LoVo (cell line): Measurements from ENCODE around the gene LAMC1.
A peak's percentile ranks its signal among the peaks of the same experiment; 100 is the strongest.

ENCODE experiments used
- DNase-seq: peaks from one replicate; pipeline ENCODE4 v3.0.0-alpha.2; 2016; ENCODE audit warnings: low spot score

LAMC1 gene

DNA sequence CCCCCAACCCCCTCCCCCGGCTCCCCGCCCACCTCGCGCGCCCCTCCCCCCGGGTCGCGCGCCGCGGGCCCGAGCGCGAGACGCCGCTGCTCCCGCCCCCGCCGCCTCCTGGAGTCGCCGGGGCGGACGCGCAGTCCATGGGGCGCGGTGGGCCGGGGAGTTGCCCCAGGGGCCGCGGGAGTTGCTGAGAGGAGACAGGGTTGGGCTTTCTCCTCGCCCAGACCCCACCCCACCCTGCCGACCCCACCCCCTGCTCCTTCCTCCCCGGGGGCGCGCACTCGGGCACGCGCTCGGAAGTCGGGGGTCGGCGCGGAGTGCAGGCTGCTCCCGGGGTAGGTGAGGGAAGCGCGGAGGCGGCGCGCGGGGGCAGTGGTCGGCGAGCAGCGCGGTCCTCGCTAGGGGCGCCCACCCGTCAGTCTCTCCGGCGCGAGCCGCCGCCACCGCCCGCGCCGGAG lies at the start of gene LAMC1:
TSS of gene LAMC1 (plus strand) at position 275 of the 455 bp plus-strand sequence. CDS start 297 bp downstream, outside the sequence.
- peak; percentile 73 for DNase-seq

DNA sequence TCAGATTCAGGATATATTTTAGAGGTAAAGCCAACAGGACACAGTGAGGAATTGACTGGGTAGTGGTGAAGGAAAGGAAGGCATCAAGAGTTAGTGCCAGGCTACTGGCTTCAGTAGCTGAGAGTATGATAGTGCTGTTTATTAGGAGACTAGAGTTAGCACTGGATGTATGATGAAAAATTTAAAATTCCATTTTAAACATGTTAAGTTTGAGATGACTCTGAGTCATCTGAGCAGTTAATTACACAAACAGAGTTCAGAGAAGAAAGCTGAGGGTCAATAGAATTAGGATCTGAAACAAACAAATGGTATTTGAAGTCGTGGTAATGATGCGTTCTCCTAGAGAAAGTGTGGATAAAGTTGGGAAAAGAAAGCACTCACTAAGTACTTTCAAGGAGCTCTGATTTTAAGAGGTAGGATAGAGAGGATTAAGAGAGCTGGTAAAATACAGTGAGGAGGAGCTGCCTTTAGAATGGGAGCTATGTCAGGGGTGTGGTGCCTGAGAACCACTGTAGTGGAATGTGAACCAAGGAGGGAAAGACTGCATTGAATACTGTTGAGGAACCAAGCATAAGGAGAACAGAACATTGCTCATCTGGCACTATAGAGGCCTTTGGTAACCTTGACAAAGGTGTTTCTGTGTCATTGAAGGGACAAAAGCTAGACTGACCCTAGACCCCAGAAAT lies 48.6 kb upstream of the LAMC1 start:
- peak; percentile 30 for DNase-seq

DNA sequence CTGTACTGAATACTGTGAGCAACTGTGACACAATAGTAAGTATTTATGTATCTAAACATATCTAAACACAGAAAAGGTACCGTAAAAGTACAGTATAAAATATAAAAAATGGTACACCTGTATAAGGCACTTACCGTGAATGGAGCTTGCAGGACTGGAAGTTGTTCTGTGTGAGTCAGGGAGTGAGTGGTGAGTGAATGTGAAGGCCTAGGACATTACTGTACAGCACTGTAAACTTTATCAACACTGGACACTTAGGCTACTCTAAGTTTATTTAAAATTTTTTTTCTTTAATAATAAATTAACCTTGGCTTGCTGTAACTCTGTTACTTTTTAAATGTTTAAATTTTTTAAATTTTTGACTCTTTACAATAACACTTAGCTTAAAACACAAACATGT lies 45.7 kb upstream of the LAMC1 start:
- DNase-seq: no peak

DNA sequence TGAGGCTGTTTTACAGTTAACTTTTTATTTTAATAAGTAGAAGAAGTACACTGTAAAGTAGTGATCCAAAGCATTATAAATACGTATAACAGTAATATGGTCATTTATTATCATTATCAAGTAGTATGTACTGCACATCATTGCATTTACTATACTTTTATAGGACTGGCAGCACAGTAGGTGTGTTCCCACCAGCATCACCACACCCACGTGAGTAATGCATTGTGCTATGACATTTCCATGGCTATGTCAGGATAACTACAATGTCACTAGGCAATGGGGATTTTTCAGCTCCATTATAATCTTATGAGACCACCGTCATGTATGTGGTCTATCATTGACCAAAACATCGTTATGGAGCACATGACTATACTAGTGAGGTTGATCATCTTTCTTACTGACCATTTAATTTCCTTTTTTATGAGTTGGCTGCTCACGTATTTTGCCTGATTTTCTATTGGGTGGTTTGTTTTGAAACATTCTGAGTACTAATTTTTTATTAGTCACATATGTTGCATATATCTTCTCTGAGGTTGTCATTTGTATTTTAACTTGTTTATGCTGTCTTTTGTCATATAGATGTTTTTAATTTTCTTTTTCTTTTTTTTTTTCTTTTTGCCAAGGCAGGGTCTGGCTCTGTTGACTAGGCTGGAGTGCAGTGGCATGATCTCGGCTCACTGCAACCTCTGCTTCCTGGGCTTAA lies 44.9 kb upstream of the LAMC1 start:
- peak; percentile 21 for DNase-seq

DNA sequence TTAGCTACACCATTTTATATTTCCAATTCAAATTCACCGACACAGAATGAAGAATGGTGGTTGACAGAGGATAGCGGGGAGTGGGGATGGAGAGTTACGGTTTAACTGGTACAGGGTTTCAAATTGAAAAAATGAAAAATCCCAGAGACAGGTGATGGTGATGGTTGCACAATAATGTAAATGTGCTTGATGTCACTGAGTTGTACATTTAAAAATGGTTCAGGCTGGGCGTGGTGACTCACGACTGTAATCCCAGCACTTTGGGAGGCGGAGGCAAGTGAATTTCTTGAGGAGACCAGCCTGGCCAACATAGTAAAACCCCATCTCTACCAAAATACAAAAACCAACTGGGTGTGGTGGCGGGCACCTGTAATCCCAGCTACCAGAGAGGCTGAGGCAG lies 39.1 kb upstream of the LAMC1 start:
- no peak for DNase-seq

DNA sequence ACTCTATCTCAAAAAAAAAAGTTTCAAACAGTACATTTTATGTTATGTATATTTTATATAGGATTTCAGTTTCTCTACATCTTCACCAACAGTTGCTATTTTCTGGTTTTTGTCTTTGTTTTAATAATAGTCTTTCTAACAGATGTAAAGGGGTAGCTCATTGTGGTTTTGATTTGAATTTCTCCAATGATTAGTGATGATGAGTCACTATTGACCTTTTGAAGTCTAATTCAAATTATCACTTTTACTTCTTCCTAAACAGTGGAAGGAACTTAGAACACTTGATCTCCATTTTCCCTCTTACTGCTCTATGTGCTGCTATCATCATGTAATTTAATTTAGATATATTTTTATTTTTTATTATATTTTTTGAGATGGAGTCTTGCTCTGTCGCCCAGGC lies 38.6 kb upstream of the LAMC1 start:
- DNase-seq: no peak

DNA sequence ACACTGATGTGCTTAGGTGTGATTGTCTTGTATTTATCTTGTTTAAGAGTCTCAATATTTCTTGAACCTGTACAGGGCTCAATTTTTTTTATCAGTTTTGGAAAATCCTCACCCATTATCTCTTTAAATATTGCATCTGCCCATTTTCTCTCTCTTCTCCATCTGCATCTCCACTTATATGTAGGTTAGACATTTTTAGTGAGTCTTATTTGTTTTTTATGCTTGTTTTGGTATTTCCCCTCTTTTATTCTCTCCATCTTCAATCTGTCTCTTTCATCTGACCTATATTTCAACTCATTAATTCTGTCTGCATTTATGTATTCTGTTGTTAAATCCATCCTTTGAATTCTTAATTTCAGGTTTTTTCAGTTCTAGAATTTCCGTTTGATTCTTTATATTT lies 37.3 kb upstream of the LAMC1 start:
- no peak for DNase-seq

DNA sequence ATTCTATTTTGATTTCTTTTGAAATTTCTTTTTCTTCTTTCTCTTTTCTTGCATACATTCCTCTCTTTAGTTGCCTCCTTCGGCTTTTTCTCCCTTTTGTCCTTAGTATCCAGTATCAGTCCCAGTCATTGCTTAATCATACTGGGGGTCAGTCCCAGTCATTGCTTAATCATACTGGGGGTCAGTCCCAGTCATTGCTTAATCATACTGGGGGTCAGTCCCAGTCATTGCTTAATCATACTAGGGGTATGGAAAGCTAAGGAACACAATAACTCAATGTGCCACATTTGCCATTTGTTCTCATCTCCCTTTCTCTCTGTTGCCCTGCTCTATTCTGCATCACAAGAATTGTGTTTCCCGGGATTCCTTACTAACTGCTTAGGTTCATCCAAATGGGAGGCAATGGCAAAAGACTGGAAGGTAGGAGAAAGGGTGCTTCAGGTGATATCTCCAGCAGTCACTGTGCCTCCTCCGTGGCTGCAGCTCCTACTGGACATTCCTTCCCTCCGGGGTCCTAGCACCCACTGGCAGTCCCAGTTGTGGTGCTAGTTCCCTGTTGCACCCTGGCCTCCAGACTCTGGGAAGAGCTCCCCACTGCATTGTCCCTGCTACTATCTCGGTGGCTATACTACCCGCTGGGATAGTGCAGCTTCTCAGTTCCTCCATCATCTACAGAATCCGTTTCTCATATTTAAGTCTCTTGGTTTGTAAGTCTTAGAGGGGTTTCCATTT lies 32.6 kb upstream of the LAMC1 start:
- DNase-seq: no peak

DNA sequence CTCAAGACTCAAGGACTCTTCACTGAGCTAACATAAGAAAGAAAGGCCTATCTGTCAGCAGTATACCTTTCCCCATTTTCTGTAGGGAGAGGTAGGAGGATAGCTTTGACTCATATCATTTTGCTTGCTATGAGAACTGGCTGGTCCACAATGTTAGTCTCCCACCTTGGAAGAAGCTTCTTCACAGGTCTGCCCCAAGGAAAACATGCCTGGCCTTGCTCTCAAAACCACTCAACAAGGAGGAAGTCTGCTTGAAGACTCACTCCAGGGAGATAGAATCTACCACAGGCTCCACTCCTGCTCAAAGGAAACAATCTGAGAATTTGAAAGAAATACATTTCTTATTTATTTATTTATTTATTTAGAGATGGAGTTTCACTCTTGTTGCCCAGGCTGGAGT lies 29.5 kb upstream of the LAMC1 start:
- DNase-seq: no peak

DNA sequence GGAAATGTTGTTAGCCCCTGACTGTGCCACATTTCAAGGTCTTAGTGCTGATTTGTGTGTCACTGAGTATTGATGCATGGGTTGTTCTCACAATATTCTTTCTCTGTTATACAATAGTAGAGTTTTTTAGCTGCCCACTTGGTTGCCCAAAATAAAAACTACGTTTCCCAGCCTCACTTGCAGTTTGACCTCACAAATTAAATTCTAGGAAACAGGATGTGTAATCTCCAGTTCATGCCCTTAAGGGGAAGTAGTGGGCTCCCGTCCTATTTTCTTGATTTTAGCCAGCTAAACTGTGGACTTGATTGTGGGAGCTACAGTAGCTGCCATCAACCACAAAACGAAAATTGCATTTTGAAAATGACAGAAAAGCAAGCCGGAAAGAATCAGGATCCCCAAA lies 27.3 kb upstream of the LAMC1 start:
- no peak for DNase-seq

DNA sequence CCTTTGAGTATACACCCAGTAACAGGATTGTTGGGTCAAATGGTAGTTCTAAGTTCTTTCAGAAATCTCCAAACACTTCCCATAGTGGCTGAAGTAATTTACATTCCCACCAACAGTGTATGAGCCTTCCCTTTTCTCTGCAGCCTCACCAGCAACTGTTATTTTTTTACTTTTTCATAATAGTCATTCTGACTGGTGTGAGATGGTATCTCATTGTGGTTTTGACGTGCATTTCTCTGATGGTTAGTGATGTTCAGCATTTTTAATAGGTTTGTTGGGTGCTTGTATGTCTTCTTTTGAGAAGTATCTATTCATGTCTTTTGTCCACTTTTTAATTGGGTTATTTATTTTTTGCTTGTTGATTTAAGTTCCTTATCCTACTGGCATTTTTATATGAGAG lies 26.4 kb upstream of the LAMC1 start:
- DNase-seq: no peak

DNA sequence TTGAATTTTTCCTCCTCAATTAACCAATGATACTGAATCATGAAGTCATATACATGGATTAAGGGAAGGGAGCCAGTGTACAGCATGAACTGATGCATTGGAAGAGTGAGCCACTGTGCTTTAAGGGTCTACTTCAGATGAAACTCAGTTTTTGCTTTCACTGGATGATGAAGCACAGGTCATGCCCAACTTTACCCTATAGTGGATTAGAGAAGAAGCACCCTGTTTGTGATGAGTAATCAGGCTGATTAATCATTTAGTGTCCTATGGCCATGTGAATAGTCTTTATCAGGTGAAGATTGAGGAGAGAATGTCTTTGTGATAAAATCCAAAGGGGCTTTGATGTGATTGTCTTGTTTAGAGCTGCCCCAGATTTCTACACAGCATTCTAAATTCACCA lies 24.7 kb upstream of the LAMC1 start:
- DNase-seq: no peak

DNA sequence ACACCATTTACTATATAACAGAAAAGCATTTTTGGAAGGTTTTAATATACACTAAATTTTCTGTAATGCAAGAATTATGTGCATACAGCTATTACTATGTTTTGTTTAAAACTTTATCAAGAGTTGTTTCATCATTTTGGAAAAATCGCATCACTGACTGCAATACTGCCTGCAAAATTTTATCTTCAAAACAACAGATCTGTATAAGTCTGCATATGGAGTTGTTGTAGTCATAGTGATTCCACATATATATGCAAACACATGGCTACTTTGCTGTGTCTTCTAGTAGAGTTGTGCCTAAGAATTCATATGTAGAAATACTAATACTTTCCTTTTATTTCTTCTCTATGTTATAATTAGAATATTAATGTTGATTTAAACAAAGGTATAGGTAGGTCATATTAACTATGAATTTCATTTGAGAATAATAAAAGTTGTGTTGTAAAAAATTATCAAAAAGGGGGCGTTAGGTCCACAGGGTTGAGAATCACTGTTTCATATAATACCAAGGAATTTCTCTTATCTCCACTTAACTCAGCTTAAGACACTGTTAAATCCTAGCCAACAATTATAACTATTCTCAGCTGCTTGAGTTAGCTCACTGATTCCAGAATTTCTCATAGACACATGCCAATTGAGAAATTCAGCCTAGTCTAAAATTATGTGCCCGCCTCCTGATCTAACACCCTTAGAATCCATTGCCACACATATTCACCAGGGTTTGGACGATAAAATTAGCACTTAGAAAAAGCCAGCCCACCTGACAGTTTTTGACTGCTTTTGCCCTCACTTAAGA lies 22.9 kb upstream of the LAMC1 start:
- no peak for DNase-seq

DNA sequence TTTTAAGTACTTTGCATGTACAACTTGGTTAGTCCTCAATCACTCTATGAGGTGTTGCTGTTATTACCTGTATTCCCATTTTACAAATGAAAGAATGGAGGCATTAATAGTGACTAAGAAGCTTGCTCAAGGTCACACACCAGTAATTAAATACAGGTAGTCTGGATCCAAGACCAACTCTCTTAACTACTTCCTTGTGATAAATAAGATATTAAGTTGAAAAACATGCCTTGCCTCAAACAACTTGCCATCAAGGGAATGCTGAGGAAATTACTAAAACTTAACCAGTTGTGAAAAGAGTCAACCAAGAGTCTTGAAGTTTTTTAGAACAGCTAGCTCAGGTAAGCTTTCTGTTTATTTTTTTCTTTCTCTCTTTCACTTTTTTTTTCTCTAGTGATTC lies 21.0 kb upstream of the LAMC1 start:
- DNase-seq: no peak

DNA sequence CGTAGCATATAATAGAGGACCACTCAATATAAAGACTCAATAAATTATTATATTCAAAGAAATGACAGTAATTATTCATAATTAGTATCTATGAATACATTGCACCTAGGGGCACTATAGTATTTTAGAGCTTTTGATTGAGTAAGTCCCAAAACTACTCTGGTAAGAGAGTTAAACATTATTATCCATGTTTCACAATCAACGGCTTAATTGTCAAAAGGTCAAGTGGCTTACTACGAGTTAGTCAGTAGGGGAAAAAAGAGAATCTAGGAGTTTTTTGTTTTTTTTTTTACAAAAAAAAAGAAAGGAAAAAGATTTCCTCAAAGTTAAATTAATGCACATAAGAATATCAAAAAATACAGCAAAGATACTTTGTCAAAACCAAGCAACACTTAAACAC lies 20.4 kb upstream of the LAMC1 start:
- no peak for DNase-seq

DNA sequence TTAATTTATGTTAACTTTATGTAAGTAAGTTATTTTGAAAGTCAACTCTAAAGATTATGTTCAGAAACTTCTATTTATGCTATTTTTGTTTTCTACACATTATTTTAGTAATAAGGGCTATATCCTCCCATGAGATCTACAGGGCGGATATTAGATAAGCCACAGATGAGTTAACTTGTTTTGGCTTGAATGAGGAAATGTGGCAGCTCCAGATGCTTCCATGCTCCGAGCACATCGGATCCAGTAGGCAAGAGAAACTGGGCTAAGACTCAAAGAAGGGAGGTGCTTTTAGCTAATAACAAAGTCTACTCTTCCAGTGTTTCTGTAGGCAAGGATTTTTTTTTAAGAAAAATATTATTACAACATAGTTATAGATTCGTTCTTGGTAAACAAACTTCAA lies 20.0 kb upstream of the LAMC1 start:
- no peak for DNase-seq

DNA sequence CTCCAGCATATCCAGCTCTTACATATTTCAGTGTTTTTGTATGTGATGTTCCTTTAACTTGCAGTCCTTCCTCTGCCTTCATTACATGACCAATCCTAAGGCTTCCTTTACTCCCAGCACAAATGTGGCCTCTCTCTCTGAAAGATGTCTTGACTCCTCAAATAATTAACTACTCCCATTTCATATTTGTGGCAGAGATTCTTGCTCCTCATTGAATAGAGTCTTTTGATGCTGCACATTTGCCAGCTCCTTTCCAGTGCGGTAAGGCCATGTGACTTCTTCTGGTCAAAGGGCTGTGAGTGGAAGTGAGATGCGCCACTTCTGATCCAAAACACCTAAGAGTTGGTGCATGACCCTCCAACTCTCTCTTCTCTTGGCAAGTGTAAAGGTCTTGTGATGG lies 19.1 kb upstream of the LAMC1 start:
- no peak for DNase-seq

DNA sequence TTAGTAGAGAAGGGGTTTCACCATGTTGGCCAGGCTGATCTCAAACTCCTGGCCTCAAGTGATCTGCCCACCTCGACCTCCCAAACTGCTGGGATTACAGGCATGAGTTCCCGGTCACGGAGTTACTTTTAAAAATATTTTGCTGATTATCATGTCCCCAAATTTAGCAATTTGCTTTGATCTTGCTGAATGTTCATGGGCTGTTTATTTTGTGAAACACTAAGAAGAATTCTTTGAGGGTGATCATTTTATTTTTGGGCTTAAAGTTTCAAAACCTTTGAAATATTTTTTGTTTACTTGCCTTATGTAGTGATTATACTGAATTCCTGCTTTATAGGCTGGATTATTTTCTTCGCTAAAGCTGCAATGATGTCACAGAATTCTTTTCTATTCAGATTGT lies 11.4 kb upstream of the LAMC1 start:
- DNase-seq: no peak

DNA sequence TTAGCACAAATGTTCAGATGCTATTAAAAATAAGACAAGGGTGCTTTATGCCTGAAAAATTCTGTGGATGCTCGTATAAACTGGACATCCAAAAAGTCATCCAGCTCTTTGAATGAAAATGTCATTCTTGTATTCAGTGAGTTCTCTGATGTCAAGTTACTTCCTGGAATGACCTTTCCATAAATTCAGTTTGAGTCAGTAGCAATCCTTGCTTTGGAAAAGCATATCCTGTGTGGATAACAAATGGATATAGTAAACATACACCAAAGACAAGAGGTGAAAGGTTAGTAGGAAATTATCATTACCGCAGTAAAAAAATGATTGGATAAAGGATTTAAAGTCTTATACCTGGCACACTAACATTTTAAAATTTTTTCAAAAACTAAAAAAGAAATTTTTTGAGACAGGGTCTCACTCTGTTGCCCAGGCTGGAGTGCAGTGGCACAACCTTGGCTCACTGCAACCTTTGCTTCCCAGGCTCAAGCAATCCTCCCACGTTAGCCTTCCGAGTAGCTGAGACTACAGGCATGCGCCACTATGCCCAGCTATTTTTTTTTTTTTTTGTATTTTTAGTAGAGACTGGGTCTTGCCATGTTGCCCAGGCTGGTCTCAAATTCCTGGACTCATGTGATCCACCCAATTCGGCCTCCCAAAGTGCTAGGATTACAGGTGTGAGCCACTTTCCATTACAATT lies 10.8 kb upstream of the LAMC1 start:
- DNase-seq: no peak

DNA sequence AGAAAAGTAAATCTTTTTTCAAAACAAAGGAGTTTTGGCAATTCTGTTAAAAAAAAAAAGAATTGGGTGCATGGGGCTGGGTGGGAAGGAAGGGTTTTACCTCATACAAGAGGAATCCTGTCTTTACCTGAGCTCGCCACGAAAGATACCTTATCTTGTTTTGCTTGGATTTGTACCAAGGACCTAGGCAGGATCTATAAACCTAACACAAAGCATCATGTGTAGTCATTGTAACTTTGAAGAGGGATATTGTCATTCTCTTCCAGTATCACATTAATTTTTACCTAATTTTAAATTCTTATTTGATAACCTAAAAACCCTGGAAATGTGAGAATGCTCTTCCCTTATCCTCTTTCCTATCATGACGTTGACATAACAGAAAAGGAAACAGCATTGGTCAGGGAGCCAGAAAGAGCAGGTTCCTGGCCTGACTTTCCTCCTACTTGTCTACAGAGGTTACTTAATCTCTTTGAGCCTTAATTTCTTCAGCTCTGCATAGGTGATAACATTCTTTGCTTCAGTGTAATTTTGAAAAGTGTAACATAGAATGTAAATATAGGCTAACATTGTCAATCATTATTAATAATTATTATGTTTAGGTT lies 4.0 kb upstream of the LAMC1 start:
- peak; percentile 77 for DNase-seq

DNA sequence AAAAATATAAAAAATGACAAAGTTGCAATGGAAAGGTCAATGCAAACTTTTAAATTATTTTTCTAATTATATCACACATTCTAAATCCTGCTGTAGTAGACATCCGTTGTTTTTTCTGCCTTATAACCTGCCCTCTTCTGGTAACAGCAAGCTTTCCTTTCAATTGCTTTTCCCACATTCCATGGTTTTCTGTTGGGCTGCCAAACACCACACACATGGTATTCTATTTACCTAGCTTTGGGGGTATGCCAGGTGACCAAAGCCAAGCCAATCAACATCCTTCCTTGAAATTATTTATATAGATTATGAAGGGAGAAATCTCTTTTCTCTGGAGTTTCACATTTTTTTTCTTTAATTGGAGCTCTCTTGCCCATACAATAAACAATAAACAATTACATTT lies 3.4 kb upstream of the LAMC1 start:
- DNase-seq: peak; percentile 35
